ENCODE data around the gene CENPL.

CENPL gene

DNA sequence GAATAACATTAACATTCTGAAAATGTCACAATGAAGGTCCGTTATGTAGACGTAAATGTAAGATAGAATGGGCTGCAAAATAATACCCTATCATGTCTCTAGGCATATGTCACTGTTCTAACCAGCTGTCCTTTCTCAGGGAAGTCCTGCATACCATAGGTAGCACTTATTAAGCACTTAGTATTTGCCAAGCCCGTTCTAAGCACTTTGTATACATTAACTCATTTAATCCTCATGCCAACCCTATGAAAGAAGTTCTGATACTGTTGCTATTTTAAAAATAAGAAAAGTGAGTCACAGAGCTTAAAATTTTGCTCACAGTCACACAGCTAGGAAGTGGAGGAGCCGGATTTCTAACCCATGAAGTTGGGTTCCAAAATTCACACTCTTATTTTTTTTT, 27.4 kb upstream of the CENPL start:
- peaks cover 3% of the 10 kb centered on the region; the same call in 1 of the 2 replicates for H3K36me3 ChIP-seq (ENCODE audit: insufficient read depth)
- TF ChIP-seq, protein P1, sequence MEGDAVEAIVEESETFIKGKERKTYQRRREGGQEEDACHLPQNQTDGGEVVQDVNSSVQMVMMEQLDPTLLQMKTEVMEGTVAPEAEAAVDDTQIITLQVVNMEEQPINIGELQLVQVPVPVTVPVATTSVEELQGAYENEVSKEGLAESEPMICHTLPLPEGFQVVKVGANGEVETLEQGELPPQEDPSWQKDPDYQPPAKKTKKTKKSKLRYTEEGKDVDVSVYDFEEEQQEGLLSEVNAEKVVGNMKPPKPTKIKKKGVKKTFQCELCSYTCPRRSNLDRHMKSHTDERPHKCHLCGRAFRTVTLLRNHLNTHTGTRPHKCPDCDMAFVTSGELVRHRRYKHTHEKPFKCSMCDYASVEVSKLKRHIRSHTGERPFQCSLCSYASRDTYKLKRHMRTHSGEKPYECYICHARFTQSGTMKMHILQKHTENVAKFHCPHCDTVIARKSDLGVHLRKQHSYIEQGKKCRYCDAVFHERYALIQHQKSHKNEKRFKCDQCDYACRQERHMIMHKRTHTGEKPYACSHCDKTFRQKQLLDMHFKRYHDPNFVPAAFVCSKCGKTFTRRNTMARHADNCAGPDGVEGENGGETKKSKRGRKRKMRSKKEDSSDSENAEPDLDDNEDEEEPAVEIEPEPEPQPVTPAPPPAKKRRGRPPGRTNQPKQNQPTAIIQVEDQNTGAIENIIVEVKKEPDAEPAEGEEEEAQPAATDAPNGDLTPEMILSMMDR (conservative IDR thresholded peaks at IDR 0.05; ENCODE audit: low read depth, low read length) = no peak
- H3K4me1 ChIP-seq (ENCODE audit: low read depth, poor library complexity, severe bottlenecking) = no peaks in the 10 kb centered on the region
- H3K27ac ChIP-seq = no peak overlapping the region
- no peaks in the 10 kb centered on the region for H3K27me3 ChIP-seq (ENCODE audit: insufficient read depth, low read depth)
- H3K4me2 ChIP-seq = no peak overlapping the region
- H3K79me2 ChIP-seq (ENCODE audit: insufficient read depth, low read depth) = no peaks in the 10 kb centered on the region
- H2AFZ ChIP-seq (ENCODE audit: low read depth) = no peak overlapping the region
- no peak overlapping the region for H3K9ac ChIP-seq
- H4K20me1 ChIP-seq (ENCODE audit: insufficient read depth) = no peaks in the 10 kb centered on the region
- no peak overlapping the region for H3K4me3 ChIP-seq (IDR thresholded peaks at IDR 0.05; ENCODE audit: insufficient read depth, low read depth, low read length)

DNA sequence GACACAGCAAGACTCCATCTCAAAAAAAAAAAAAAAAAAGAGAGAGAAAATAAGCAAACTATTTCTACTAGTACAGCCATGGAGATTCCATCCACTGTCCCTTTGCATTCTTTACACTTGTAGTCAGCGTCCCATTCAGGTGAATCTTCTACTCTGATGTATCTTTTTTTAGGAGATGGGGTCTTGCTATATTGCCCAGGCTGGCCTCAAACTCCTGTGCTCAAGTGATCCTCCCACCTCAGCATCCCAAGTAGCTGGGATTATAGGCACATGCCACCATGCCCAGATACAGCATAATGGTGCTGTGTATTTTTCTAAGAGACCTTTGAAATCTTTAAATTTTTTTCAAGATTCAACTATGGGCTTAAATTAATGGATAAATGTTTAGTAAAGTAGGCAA, 8.1 kb upstream of the CENPL start:
- Histone ChIP-seq H3K4me3 (IDR thresholded peaks at IDR 0.05; ENCODE audit: insufficient read depth, low read depth, low read length) (no peak overlapping the region), H3K79me2 (ENCODE audit: insufficient read depth, low read depth) (no peaks in the 10 kb centered on the region), H3K9ac (no peak overlapping the region), H3K36me3 (ENCODE audit: insufficient read depth) (no peaks in the 10 kb centered on the region), H2AFZ (ENCODE audit: low read depth) (no peak overlapping the region), H3K4me1 (ENCODE audit: low read depth, poor library complexity, severe bottlenecking) (no peaks in the 10 kb centered on the region), H3K4me2 (no peak overlapping the region), H4K20me1 (ENCODE audit: insufficient read depth) (no peaks in the 10 kb centered on the region), H3K27me3 (ENCODE audit: insufficient read depth, low read depth) (no peaks in the 10 kb centered on the region), H3K27ac (no peak overlapping the region)
- TF ChIP-seq, protein P1 (conservative IDR thresholded peaks at IDR 0.05; ENCODE audit: low read depth, low read length) = no peak

DNA sequence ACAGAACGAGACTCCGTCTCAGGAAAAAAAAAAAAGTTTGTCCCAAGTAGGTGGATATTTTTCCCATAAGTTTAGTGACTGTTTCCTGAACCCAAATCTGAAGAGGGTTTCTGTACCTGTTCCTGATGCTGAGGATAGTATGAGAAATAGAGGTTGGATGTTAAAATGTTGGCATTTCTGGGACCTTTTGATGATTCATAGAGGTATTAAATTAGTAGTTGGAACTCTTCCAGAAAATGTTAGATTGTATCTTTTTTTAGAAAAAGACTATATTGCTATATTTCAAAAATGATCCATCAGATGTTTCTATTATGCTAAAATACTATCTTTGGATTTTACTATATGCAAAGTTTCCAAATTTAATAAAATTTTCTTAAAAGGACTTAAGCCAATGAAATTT, 2.9 kb upstream of the CENPL start:
- Histone ChIP-seq H3K36me3 (ENCODE audit: insufficient read depth) (no peaks in the 10 kb centered on the region), H2AFZ (ENCODE audit: low read depth) (no peak overlapping the region), H3K27me3 (ENCODE audit: insufficient read depth, low read depth) (no peaks in the 10 kb centered on the region), H3K4me2 (no peak overlapping the region), H3K4me3 (IDR thresholded peaks at IDR 0.05; ENCODE audit: insufficient read depth, low read depth, low read length) (no peak overlapping the region), H3K4me1 (ENCODE audit: low read depth, poor library complexity, severe bottlenecking) (peaks cover 15% of the 10 kb centered on the region), H4K20me1 (ENCODE audit: insufficient read depth) (no peaks in the 10 kb centered on the region), H3K27ac (no peak overlapping the region), H3K79me2 (ENCODE audit: insufficient read depth, low read depth) (peaks cover 24% of the 10 kb centered on the region), H3K9ac (no peak overlapping the region)
- TF ChIP-seq, protein P1 (conservative IDR thresholded peaks at IDR 0.05; ENCODE audit: low read depth, low read length) = no peak

DNA sequence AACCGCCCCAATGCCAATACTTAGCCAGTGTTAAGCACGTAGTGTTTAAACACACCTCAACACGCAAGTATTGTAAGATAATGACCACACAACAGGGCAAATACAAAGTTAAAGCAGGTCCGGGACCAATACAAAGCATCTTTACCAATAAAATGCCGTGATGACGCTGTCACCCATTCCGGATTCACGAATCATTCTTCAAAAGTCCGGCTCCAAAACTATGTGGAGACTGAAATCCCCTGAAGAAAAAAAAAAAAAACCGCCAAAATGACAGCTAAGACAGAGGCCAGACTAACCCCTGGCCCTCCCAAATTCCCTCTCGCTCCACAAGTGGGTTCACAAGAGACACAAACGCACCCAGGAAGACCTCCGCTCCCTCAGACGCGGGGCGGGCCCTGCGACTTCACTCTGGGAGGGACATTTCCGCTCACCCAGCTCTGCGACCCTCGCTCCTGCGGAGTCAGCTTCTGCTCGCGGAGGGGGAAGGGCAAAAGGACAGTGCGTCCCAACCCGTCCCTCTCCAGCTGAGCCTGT, 835 bp downstream of the CENPL start:
- no peak overlapping the region for H3K4me3 ChIP-seq (IDR thresholded peaks at IDR 0.05; ENCODE audit: insufficient read depth, low read depth, low read length)
- peaks cover 26% of the 10 kb centered on the region for H3K4me1 ChIP-seq (ENCODE audit: low read depth, poor library complexity, severe bottlenecking)
- H3K36me3 ChIP-seq (ENCODE audit: insufficient read depth) = no peaks in the 10 kb centered on the region
- no peaks in the 10 kb centered on the region for H3K27me3 ChIP-seq (ENCODE audit: insufficient read depth, low read depth)
- TF ChIP-seq, protein P1 (conservative IDR thresholded peaks at IDR 0.05; ENCODE audit: low read depth, low read length) = no peak
- H2AFZ ChIP-seq (ENCODE audit: low read depth) = peak overlapping the region; percentile 64
- peak overlapping the region; percentile 93 for H3K27ac ChIP-seq
- peaks cover 58% of the 10 kb centered on the region for H3K79me2 ChIP-seq (ENCODE audit: insufficient read depth, low read depth)
- no peaks in the 10 kb centered on the region for H4K20me1 ChIP-seq (ENCODE audit: insufficient read depth)
- peak overlapping the region; percentile 93 for H3K9ac ChIP-seq
- H3K4me2 ChIP-seq = peak overlapping the region; percentile 87
